HG02610 (cell line): ENCODE data around the gene BRD3OS.

Experiments used
- ATAC-seq: cut with Tn5 transposase; IDR thresholded peaks from one replicate; pipeline ENCODE4 v1.9.1; 2021; ENCODE audit warnings: mild to moderate bottlenecking, moderate library complexity; ENCODE audit not compliant: unreplicated experiment

BRD3OS gene

DNA sequence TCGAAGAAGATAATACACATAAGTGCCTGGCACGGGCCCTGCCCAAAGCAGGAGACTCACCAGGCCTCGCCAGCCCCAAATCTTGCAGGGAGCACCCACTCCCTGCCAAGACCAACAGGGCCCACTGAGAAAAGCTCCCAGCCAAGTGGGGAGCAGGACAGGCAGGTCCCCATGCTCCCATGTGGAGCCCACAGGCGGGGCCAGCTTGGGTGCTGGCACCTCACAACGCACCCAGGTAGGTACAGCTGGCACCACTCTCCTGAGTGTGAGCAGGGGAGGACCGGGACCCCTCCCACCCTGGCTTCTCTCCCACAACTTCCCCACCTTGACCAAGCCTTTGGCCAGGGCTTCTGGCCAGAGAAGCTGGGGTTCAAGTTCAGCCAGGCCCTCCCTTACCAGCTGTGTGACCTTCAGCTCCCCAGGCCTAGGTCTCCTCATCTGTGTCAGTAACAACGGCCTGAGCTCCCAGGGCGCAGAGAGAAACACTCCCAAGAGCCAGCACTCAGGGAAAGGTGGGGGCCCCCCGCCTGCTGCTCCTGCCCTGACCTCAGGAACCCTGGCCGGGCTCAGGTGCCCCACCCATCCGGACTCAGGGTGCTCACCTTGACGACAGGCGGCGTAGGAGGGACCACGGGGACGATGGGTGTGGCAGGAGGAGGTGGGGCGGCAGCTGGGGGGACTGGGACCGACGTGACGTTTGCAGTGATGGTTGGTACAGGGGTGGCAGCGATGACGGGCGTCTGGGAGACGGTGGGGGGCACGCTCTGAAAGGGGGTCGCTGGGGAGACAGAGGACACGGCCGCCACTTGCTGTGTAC, 24.7 kb downstream of the BRD3OS start:
- ATAC-seq, result no peak

DNA sequence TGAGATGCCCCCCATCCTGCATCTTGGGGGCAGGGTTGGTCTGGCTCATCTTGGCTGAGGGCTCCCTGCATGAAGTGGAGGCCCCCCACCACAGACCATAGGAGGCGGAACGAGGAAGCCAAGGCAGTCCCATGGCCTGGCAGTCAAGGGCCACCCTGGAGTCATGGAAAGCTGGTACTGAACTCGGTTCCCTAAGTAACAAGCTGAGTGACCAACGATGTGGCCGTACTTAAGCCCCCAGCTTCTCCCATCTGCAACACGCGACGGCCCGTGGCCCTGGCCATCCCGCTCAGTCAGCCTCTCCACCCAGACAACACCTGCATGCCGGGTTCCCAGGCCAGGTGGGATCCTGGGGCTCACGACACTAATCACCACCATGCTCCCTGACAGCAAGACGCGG, 25.4 kb downstream of the BRD3OS start:
- no peak for ATAC-seq

DNA sequence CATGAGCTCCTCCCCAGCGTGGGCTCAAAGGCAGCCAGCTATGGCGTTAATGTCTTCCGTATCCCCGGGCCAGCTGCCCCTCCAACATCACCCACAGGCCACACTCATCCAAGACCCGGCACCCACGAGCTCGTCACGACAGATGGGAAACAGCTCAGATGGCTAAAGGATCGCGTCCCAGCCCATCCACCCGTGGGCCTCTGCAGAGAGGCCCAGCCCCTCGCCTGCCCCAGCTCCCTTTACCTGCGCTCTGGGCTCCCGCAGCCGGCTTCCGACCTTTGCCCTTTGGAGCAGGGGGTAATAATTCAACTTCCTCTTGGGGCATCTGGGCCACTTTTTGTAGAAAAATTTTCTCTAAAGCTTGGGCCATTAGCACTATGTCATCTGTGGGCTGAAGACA, 26.0 kb downstream of the BRD3OS start:
- ATAC-seq, result no peak

DNA sequence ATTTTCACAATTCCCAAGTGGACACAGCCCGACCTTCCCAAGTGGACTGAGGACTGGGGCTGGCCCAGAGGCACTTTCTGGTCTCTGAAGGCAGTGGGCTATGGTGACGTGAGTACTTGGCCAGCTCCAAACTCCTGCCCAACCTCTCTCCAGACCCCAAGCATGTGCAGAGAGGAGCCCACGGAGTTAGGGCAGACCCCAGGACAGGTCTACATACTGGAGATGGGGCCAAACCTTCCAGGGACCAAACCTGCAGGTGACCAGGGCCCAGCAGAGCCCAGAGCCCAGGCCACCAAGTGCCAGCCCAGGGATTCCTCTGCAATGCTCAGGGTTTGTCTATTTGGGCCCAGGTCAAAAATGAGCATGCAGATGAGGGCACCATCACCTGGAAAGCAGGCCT, 27.2 kb downstream of the BRD3OS start:
- no peak for ATAC-seq

DNA sequence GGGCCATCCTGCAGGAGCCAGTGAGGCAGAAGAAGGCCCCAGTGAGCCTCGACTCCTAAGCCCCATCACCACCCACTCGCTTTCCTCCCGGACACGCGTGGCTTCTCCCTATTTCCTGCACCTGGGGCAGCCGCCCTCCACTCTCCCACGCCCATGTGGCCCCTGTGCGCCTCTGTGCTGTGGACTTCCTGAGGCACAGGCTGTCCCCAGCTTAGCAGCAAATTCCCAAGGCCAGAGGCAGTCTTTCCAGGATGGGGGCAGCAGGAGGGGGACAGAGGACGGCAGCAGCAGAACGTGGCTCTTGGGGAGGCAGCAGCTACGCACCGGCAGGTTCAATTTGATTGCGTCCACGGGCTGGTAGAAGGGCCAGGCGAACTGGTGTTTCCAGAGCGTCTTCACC, 27.7 kb downstream of the BRD3OS start:
- ATAC-seq, result no peak

DNA sequence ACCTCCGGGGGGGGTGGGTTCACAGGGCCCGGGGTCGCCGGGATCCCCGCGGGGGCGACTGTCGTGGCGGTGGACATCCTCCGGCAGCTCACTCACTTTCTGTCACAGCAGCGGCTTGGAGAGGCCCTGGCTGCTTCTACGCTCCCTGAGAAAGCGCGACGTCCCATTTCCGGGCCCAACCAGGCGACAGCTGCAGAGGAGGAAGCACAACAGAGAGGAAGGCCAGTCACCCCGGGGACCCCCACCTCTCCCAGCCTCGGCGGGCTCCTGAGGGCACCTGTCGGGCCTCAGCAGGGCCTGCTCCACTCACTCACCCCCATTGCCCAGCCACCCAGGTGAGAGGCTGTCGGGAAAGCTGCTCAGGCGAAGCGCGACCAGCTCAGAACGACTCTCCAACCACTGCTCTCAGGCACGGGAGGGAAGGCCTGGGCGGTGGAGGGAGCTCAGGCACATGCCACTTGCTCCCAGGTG, 28.2 kb downstream of the BRD3OS start:
- ATAC-seq, result no peak

DNA sequence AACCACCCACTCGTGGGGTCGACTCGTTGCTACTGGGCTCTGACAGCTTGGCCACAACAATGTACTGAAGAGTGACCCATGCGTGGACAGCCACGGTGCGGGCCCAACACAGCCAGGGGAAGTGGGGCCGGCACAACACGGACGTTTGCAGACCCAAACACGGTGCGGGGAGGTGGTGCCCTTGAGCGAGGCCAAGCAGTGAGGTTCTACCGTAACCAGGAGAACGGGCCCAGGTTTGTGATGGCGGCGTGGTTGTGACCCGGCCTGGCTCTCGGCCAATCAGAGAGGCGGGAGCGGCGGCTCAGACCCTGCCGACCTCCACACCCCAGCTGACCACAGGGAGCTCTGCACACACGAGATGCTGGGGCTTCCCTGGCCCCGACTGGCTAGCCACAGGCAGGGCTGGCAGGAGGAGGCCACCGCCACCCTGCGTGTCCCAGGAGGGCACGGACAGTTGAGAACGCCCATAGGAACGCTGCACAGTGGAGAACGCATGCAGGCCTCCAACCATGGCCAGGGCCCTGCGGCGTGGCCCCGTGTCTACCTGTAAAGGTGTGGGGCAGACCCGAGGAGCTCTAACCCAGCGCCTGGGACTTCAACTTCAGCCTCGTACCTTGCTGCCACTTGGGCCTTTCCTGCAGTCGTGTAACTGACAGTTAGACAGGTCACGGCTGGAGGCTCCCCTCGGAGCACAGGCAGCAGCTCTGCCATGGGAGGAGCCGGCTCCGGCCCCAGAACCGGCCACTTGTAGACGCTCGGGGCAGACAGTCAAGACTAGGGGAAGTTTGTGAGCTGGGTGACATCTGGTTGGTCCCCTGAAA, 28.9 kb downstream of the BRD3OS start:
- no peak for ATAC-seq

DNA sequence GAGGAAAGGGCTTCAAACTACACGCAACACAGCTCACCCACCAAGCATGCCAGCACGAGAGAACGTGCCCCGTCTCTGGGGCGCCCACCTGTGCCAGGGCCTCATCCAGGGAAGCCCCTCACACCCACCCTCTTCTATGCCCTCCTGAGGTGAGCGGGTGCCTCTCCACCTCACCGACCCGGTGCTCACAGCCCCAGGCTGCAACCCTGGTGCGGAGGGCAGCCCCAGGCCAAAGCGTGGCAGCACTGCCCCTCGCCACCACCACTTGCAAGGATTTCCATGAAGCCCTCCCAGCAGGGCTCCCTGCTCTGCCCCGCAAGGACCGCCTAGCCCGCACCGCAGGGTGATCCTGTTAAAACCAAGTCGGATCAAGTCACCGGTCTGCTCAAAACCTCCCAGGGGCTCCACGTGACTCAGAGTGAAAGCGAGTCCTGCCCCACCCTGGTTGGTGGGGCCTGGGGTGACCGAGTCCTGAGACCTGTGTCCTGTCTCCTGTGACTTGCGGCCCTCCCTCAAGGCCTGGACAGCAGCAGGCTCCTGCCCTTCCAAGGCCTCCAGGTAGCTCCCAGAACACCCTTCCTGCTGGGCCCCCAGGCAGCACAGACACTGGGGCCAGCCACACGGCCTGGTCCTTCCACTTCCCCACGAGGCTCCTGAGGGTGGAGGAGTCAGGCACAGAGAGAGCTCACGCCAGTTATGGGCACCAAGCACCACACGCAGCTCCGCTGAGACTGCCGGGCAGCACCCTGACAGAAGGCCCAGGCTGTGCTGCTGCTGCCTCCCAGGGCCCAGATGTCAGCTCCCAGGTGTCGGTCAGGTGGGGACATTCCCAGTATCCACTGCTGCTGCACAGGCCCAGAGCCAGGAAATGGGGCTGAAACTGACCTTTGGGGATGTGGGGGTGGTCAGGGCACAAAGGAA, 29.9 kb downstream of the BRD3OS start:
- ATAC-seq, result no peak

DNA sequence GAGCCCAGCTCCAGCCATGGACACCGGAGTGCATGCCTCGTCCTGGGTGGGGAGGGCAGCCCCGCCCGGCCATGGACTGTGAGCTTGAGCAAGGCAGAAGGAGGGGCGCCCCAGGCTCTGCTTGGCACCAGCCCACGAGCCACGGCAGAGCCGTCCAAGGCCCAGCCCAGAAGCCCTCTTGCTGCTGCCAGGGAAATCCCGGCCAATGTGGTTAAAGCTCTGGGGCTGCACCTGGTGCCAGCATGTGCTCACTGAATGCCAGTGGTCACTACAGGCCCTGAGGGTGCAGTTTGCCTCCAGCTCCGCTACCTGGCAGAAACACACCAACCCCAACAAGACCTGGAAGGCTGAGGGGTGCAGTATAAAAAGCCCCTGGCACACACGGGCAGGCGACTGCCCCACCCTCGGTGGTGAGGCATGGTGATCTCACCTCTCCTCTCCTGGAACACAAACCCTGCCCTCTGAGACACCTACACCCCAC, 30.7 kb downstream of the BRD3OS start:
- ATAC-seq, result no peak

DNA sequence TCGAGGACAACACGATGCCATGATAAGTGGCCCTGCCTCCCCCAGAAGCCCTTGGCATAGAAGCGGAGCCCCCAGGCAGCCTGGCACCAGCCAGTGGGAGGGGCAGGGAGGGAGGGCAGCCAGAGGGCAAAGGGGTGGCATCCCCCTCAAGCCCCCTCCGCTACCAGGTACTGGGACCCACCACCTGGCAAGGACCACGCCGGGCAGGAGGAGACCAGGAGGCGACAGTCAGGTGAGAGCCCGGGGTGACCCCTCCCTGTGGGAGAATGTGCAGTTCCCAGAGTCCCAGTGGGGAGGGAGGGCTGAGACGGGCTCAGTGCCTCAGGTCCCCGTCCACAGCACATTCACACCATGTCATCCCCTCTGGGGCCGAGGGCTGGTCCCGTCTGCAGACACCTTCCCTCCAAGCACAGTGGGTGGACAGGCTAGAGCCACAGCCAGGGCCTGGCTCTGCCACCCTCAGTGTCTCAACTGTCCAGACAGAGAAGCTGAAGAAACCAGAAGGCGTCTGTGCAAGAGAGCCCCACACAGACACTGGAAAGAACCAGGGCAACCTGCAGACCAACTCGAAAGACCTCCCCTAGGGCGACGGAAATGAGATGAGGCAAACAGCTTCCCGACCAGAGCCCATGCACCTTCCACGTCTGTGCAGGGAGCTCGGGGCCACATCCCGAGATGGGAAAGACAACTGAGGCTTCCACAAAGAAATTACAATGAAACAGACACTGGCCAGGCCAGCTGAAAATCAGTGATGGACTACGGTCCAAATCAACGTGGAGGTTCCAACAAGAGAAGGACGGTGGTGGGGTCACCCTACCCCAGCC, 31.4 kb downstream of the BRD3OS start:
- ATAC-seq, result no peak

DNA sequence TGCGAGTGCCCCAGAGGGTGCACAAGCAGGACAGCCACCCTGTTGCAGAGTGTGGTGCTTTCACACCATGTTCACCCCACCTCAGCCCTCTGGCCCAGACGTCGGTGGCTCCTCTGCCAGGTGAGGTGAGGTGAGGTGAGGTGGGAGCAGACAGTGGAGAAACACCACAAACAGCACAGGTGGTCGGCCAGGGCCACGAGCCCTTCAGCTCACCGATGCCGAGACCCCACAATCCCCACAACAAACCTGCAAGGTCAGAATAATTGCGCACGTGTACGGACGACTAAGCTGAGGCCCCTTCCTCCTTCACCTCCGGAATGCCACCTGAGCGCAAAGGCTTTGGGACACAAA, 32.0 kb downstream of the BRD3OS start:
- ATAC-seq, result no peak

DNA sequence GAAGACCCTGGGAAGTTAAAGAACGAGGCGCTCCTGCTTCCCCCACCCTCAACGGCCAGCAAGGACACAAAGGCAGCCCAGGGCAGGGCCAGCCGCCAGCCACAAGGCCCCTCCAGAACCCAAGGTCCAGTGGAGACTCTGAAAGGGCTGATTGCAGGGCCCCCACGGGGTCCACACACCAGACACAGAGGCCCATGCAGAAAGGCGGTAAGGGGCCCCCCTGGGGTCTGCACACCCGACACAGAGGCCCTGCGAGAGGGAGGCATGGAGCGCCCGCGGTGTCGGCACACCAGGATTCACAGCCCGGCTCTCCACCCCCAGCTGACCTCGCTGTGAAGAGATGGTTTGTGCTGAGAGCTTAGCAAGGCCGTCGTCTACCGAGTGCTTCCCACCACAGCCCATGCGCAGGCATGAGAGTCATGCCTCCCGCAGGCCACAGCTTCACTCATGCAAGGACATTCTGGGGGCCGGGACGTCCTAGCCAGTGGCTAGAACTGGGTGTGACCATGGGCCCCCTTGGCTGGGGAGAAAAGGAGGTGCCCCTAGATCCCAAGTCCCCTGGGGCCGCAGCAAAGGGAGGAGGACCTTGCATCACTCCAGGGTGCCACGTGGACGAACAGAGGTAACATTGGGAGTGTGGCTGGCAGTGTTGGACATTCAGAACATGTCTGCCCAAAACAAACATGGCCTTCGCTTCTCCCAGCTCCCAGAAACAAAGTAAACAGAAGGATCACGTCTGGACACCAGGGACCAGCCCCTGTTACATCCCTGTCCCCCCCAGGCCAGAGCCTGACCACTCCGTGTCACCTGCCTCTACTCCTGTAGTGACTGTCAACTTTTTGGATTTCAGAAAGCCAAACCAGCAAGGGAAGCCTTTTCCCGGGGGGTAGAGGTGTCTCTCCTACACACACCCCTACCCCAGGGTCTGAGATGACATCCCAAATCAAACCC, 32.7 kb downstream of the BRD3OS start:
- ATAC-seq, result no peak

DNA sequence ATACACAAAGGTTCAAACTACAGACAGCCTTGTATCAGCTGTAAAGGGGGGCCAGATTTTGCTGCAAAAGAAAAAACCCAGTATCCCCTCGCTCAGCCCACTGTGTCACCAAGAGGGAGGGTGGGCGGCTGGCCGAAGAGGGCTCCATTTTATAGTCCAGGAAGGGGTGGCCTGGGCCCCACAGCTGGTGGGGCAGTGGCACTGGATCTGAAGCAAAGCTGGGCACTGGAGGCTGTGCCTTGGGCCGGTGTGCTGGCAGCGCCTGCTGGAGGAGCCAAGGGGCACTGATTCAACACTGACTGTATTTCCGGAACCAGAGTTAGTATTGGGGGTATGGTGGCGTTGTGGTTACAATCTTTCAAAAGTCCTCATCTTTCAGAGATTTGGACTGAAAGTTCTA, 33.4 kb downstream of the BRD3OS start:
- no peak for ATAC-seq

DNA sequence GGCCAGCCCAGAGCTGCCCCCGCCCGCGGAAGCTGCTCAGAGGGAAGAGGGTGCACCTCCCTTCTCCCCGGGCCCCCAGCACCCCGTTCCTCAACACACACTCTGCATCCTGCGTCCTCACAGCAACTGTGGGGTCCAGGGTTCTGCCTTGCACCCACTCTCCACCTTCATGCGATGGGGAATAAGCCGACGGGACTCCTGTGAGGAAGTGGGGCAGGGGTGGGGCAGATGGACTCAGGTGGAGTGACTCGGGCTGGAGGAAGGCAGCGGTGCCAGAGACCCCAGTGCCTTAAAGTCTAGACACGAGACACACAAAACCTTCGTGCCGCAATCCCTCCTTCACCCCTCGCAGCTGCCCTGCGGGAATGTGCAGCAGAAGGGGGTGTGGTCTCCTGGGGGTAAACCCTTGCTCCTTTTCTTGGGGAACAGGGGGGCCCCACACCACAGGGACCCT, 33.9 kb downstream of the BRD3OS start:
- no peak for ATAC-seq

DNA sequence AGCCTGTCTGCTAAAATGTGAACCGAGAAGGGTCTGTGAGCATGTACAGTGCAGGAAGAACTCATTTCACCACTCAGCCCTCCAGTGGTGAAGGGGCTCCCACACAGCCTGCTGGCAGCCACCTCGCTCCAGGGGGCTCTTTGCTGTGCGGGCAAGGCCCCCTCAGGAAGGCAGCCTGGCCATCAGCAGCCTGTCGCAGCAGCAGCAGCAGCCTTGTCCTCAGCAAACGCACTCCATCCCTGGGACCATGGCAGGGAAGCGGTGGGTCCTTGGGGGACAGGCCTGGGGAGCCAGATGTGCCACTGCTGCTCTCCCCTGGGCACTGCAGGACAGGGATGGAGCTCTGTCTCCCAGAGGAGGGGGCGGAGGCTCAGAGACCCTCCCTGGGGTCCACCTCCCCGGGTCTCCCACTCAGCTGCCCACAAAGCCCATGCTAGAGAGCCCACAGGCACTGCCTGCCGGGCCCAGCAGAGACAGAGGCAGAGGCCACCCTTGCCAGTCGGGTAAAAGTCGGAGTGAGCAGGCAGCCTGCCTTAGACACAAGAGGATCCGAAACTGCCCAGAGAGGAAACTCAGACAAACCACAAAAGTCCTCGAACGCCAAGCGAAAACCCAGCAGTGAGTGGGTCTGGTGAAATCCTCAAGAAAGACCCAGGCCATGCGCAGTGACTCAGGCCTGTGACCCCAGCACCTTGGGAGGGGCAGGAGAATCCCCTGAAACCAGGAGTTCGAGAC, 34.5 kb downstream of the BRD3OS start:
- peak; percentile 63 for ATAC-seq

DNA sequence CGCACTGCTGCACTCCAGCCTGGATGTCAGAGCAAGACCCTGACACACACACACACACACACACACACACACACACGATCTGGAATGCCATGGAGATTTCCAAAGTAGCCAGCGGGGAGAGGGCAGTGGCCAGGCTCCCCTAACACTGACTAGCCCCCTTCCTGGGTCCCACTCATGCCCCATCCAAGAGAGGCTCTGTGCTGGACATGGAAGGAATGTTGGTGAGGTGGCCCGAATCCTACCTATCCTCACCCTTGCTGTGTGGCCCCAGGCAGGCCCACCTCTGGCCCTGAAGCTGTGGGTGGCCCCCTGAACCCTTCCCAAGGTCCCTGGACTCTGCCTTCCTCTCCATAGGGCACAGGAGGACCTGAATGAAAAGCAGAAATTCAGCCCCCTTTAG, 35.3 kb downstream of the BRD3OS start:
- no peak for ATAC-seq

DNA sequence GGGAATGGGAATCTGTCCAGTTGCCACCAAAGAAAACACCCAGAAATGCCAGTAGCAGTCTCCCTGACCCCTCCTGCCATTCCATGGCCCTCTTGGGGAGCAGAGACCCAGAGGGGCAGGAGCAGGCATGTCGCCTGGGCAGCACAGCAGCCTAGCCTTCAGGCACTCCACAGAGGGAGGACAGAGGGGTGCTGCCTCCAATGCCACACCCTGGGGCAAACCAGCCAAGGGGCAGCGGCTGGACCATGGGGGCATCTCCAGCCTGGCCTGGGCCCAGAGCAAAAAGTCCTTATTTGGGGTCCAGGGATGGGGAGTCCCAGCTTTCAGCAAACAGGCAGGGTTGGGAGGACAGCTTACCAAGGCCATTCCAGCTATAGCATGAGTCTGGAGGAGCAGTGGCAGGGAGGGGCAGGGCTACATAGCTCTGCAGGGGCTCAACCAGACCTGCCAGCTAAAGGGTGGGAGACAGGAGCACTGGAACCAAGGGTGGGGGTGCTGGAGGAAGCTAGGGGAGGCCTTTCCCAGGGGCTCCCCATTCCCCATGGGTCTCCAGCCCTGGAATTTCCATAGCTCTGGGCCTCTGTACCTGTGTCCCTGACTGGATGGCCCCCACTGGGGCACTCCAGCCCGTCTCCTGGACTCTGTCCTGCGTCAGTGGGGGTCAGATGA, 35.9 kb downstream of the BRD3OS start:
- no peak for ATAC-seq
